Measurements from ENCODE around the gene CDH22. TPM values are rescaled to one million over a fixed set of nuclear protein-coding genes. Genes with fewer than 3 reads are reported as not detected.

Gene CDH22
- total and polyA plus RNA-seq, 4 donors, result 0.03 to 0.25 (median 0.09) TPM

- H3K9me3 ChIP-seq (ENCODE audit: control insufficient read depth in 4 of 4, insufficient read depth in 3 of 4, low read length in 3 of 4), result peaks cover 0 to 10% (median 0%) of the 10 kb centered on the region in 4 donors
Observed at GRCh38 chr20:46191611-46192010, 116.7 kb downstream of the CDH22 start.

GRCh38 chr20:46191168-46191540 is 117.1 kb downstream of the CDH22 start:
- 69 to 84% methylated on average over 4 of the region's 4 CpGs for WGBS, 2 donors
- no peak overlapping the region for H3K27ac ChIP-seq (ENCODE audit: low read depth in 1 of 2, low read length in 1 of 2)
- DNase-seq, result no peak
- no peak for ATAC-seq (ENCODE audit: insufficient read depth, low FRiP score)
- no peaks in the 10 kb centered on the region for H3K4me1 ChIP-seq (ENCODE audit: control insufficient read depth in 5 of 5, insufficient read depth in 5 of 5, low read length in 5 of 5)
- TF ChIP-seq CTCF (IDR thresholded peaks at IDR 0.05; ENCODE audit: control extremely low read depth, extremely low read depth), result no peak
- peaks cover 0 to 28% (median 5%) of the 10 kb centered on the region in 3 donors for H3K27me3 ChIP-seq (ENCODE audit: control insufficient read depth in 3 of 3, insufficient read depth in 3 of 3, low read length in 2 of 3)
- no peak overlapping the region for H3K4me3 ChIP-seq
- no peaks in the 10 kb centered on the region for H3K36me3 ChIP-seq (ENCODE audit: control insufficient read depth in 4 of 4, insufficient read depth in 4 of 4, low read length in 4 of 4)
- H3K9me3 ChIP-seq (ENCODE audit: control insufficient read depth in 4 of 4, insufficient read depth in 3 of 4, low read length in 3 of 4), result peaks cover 0 to 10% (median 0%) of the 10 kb centered on the region in 4 donors
- no peak overlapping the region for H3K9ac ChIP-seq (ENCODE audit: insufficient read depth in 1 of 2, low read length in 2 of 2)

More at GRCh38 chr20:46191611-46192010, 116.7 kb downstream of the CDH22 start:
- 47 to 61% methylated on average over 3 of the region's 3 CpGs for WGBS, 2 donors
- no peak overlapping the region for H3K27ac ChIP-seq (ENCODE audit: low read depth in 1 of 2, low read length in 1 of 2)
- H3K27me3 ChIP-seq (ENCODE audit: control insufficient read depth in 3 of 3, insufficient read depth in 3 of 3, low read length in 2 of 3), result peaks cover 0 to 28% (median 5%) of the 10 kb centered on the region in 3 donors
- ATAC-seq (ENCODE audit: insufficient read depth, low FRiP score) (no peak), DNase-seq (no peak)
- H3K4me3 ChIP-seq, result no peak overlapping the region
- no peaks in the 10 kb centered on the region for H3K36me3 ChIP-seq (ENCODE audit: control insufficient read depth in 4 of 4, insufficient read depth in 4 of 4, low read length in 4 of 4)
- H3K9ac ChIP-seq (ENCODE audit: insufficient read depth in 1 of 2, low read length in 2 of 2), result no peak overlapping the region
- no peak for TF ChIP-seq CTCF (IDR thresholded peaks at IDR 0.05; ENCODE audit: control extremely low read depth, extremely low read depth)
- H3K4me1 ChIP-seq (ENCODE audit: control insufficient read depth in 5 of 5, insufficient read depth in 5 of 5, low read length in 5 of 5), result no peaks in the 10 kb centered on the region

- H3K4me1 ChIP-seq (ENCODE audit: control insufficient read depth in 5 of 5, insufficient read depth in 5 of 5, low read length in 5 of 5), result no peaks in the 10 kb centered on the region
- WGBS, 2 donors, result 62 to 73% methylated on average over 9 of the region's 9 CpGs
- DNase-seq (no peak), ATAC-seq (ENCODE audit: insufficient read depth, low FRiP score) (no peak)
- no peaks in the 10 kb centered on the region for H3K36me3 ChIP-seq (ENCODE audit: control insufficient read depth in 4 of 4, insufficient read depth in 4 of 4, low read length in 4 of 4)
- no peak overlapping the region for H3K4me3 ChIP-seq
- TF ChIP-seq CTCF (IDR thresholded peaks at IDR 0.05; ENCODE audit: control extremely low read depth, extremely low read depth), result no peak
- no peak overlapping the region for H3K9ac ChIP-seq (ENCODE audit: insufficient read depth in 1 of 2, low read length in 2 of 2)
- no peak overlapping the region for H3K27ac ChIP-seq (ENCODE audit: low read depth in 1 of 2, low read length in 1 of 2)
- H3K27me3 ChIP-seq (ENCODE audit: control insufficient read depth in 3 of 3, insufficient read depth in 3 of 3, low read length in 2 of 3), result peaks cover 0 to 26% (median 5%) of the 10 kb centered on the region in 3 donors
- H3K9me3 ChIP-seq (ENCODE audit: control insufficient read depth in 4 of 4, insufficient read depth in 3 of 4, low read length in 3 of 4), result peaks cover 0 to 10% (median 0%) of the 10 kb centered on the region in 4 donors
Observed at GRCh38 chr20:46190478-46191167, 117.7 kb downstream of the CDH22 start.

Data from lung (tissue), 12 donors.